HCT116 (cell line): ENCODE results near the gene SHISA6.

Source experiments
- POLR2AphosphoS5 ChIP-seq: IDR thresholded peaks from 2 replicates; pipeline ENCODE4 v1.6.1; 2011; ENCODE audit warnings: mild to moderate bottlenecking, low read depth, low read length, moderate library complexity
- RAD21 ChIP-seq: IDR thresholded peaks from 2 replicates; pipeline ENCODE4 v1.6.1; 2012; ENCODE audit warnings: low read depth, mild to moderate bottlenecking

DNA sequence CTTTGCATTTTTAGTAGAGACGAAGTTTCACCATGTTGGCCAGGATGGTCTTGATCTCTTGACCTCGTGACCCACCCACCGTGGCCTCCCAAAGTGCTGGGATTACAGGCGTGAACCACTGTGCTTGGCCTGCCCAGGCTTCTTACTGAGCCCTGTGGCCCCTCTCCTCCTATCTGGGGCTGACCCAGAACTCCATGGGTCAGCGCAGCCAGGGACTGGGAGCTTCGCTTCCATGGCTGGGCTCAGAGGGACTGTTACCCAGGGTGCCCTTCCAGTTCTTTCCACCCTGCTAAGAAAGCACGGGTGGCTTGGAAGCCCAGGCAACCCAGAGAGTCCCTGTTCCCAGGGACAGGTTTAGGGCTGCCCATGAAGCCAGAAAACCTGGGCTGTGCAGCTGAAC is 28.2 kb downstream of the SHISA6 start:
- TF ChIP-seq POLR2AphosphoS5 (no peak), RAD21 (no peak)
